H1 (cell line): ENCODE data around the gene ADGRL3. TPM values are rescaled to one million over a fixed set of nuclear protein-coding genes. Genes with fewer than 3 reads are reported as not detected.

Experiments used
- BACH1 ChIP-seq: IDR thresholded peaks from 2 replicates; pipeline ENCODE4 v1.6.1; 2012; ENCODE audit warnings: low read length, improper control_type of control experiment
- BCL11A ChIP-seq, 2 experiments: IDR thresholded peaks; one replicate each; pipeline ENCODE4 v1.6.1; 2011; ENCODE audit warnings: low read depth in 2 of 2, low read length in 2 of 2, mild to moderate bottlenecking in 2 of 2
- BRCA1 ChIP-seq: IDR thresholded peaks from 2 replicates; pipeline ENCODE4 v1.6.1; 2012; ENCODE audit warnings: low read depth, low read length, improper control_type of control experiment
- CHD1 ChIP-seq: IDR thresholded peaks from 2 replicates; pipeline ENCODE4 v1.6.1; 2012; ENCODE audit warnings: low read depth, low read length, improper control_type of control experiment
- CHD2 ChIP-seq: IDR thresholded peaks from 2 replicates; pipeline ENCODE4 v1.6.1; 2012; ENCODE audit warnings: low read length, improper control_type of control experiment
- EP300 ChIP-seq, 2 experiments: IDR thresholded peaks; 1 replicate in 1 of 2; 2 replicates in 1 of 2; pipeline ENCODE4 v1.6.1; 2011 to 2012; ENCODE audit warnings: low read depth in 2 of 2, low read length in 2 of 2, mild to moderate bottlenecking in 2 of 2, borderline replicate concordance in 1 of 2, inconsistent platforms in 1 of 2, moderate library complexity in 1 of 2
- FOSL1 ChIP-seq: IDR thresholded peaks from 2 replicates; pipeline ENCODE4 v1.6.1; 2011; ENCODE audit warnings: mild to moderate bottlenecking, low read depth, low read length, moderate library complexity; ENCODE audit not compliant: insufficient read depth
- GTF2F1 ChIP-seq: IDR thresholded peaks from 2 replicates; pipeline ENCODE4 v1.6.1; 2012; ENCODE audit warnings: low read depth, low read length, improper control_type of control experiment, borderline replicate concordance
- HDAC2 ChIP-seq, 2 experiments: fragments of 300-600 bp in 1 of 2; sonication (generic) in 1 of 2; IDR thresholded peaks; 2 replicates each; pipeline ENCODE4 v1.6.1; 2011 to 2012; ENCODE audit warnings: low read depth in 2 of 2, low read length in 2 of 2, mild to moderate bottlenecking in 2 of 2, moderate library complexity in 2 of 2, borderline replicate concordance in 1 of 2, inconsistent platforms in 1 of 2
- RFX5 ChIP-seq: IDR thresholded peaks from 2 replicates; pipeline ENCODE4 v1.6.1; 2011; ENCODE audit warnings: low read depth, low read length, improper control_type of control experiment, borderline replicate concordance
- RXRA ChIP-seq: IDR thresholded peaks from 2 replicates; pipeline ENCODE4 v1.6.1; 2011; ENCODE audit warnings: low read depth, mild to moderate bottlenecking, low read length, moderate library complexity; ENCODE audit not compliant: insufficient read depth
- polyA plus RNA-seq, 7 experiments: library from polyadenylated mRNA; depleted of rRNA in 3 of 7; stranded (reverse) in 5 of 7; unstranded in 2 of 7; fragments of >200 nt in 5 of 7; fragments of 200-250 nt in 2 of 7; gene quantifications; 1 replicate in 5 of 7; 2 replicates in 1 of 7; 4 replicates in 1 of 7; pipeline versions ENCODE4 v1.2.1 to v1.2.3, GENCODE V29; 2011 to 2013; ENCODE audit warnings: missing spikeins in 2 of 7, mixed read lengths in 2 of 7
- total RNA-seq: library from RNA; stranded (reverse); fragmentation: NEBNext Ultra II Directional; extraction: Animal tissue kit (Norgen Biotek cat#: 25700); gene quantifications from 2 replicates; pipeline ENCODE4 v1.2.1, GENCODE V29; 2021
- TF ChIP-seq, protein P1 (sequence below): fragments of 300-600 bp; sonication (generic); IDR thresholded peaks from 2 replicates; pipeline ENCODE4 v1.7.1; 2012; ENCODE audit warnings: low read length, moderate library complexity, mild to moderate bottlenecking, inconsistent platforms; ENCODE audit not compliant: insufficient replicate concordance

Gene ADGRL3
- total and polyA plus RNA-seq, 2 of the 8 experiments (the other 6 are each of a cell fraction or from before 2014, with no cell fraction given) = 6.6 to 13.0 TPM

DNA sequence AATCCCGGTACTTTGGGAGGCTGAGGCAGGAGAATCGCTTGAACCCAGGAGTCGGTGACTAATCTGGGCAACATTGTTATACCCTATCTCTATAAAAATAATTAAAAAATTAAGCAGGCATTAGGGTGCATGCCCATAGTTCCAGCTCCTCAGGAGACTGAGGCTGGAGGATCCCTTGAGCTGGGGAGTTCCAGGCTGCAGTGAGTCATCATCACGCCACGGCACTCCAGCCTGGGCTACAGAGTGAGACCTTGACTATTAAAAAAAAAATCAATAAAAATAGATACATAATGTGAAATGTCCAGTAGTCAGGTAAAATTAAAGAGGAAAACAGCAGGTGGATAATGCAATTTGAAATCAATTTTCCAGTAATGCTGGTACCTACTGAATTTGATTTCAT, 14.6 kb downstream of the ADGRL3 start (continued):
- TF ChIP-seq, protein P1, sequence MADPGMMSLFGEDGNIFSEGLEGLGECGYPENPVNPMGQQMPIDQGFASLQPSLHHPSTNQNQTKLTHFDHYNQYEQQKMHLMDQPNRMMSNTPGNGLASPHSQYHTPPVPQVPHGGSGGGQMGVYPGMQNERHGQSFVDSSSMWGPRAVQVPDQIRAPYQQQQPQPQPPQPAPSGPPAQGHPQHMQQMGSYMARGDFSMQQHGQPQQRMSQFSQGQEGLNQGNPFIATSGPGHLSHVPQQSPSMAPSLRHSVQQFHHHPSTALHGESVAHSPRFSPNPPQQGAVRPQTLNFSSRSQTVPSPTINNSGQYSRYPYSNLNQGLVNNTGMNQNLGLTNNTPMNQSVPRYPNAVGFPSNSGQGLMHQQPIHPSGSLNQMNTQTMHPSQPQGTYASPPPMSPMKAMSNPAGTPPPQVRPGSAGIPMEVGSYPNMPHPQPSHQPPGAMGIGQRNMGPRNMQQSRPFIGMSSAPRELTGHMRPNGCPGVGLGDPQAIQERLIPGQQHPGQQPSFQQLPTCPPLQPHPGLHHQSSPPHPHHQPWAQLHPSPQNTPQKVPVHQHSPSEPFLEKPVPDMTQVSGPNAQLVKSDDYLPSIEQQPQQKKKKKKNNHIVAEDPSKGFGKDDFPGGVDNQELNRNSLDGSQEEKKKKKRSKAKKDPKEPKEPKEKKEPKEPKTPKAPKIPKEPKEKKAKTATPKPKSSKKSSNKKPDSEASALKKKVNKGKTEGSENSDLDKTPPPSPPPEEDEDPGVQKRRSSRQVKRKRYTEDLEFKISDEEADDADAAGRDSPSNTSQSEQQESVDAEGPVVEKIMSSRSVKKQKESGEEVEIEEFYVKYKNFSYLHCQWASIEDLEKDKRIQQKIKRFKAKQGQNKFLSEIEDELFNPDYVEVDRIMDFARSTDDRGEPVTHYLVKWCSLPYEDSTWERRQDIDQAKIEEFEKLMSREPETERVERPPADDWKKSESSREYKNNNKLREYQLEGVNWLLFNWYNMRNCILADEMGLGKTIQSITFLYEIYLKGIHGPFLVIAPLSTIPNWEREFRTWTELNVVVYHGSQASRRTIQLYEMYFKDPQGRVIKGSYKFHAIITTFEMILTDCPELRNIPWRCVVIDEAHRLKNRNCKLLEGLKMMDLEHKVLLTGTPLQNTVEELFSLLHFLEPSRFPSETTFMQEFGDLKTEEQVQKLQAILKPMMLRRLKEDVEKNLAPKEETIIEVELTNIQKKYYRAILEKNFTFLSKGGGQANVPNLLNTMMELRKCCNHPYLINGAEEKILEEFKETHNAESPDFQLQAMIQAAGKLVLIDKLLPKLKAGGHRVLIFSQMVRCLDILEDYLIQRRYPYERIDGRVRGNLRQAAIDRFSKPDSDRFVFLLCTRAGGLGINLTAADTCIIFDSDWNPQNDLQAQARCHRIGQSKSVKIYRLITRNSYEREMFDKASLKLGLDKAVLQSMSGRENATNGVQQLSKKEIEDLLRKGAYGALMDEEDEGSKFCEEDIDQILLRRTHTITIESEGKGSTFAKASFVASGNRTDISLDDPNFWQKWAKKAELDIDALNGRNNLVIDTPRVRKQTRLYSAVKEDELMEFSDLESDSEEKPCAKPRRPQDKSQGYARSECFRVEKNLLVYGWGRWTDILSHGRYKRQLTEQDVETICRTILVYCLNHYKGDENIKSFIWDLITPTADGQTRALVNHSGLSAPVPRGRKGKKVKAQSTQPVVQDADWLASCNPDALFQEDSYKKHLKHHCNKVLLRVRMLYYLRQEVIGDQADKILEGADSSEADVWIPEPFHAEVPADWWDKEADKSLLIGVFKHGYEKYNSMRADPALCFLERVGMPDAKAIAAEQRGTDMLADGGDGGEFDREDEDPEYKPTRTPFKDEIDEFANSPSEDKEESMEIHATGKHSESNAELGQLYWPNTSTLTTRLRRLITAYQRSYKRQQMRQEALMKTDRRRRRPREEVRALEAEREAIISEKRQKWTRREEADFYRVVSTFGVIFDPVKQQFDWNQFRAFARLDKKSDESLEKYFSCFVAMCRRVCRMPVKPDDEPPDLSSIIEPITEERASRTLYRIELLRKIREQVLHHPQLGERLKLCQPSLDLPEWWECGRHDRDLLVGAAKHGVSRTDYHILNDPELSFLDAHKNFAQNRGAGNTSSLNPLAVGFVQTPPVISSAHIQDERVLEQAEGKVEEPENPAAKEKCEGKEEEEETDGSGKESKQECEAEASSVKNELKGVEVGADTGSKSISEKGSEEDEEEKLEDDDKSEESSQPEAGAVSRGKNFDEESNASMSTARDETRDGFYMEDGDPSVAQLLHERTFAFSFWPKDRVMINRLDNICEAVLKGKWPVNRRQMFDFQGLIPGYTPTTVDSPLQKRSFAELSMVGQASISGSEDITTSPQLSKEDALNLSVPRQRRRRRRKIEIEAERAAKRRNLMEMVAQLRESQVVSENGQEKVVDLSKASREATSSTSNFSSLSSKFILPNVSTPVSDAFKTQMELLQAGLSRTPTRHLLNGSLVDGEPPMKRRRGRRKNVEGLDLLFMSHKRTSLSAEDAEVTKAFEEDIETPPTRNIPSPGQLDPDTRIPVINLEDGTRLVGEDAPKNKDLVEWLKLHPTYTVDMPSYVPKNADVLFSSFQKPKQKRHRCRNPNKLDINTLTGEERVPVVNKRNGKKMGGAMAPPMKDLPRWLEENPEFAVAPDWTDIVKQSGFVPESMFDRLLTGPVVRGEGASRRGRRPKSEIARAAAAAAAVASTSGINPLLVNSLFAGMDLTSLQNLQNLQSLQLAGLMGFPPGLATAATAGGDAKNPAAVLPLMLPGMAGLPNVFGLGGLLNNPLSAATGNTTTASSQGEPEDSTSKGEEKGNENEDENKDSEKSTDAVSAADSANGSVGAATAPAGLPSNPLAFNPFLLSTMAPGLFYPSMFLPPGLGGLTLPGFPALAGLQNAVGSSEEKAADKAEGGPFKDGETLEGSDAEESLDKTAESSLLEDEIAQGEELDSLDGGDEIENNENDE = no peak
- TF ChIP-seq RFX5 (no peak), CHD2 (no peak), FOSL1 (no peak), GTF2F1 (no peak), BCL11A (IDR thresholded peaks at IDR 0.05; ENCODE audit: low read depth in 2 of 2, low read length in 2 of 2) (no peak), CHD1 (no peak), EP300 (IDR thresholded peaks at IDR 0.05; ENCODE audit: borderline replicate concordance in 1 of 2, low read depth in 2 of 2, low read length in 2 of 2) (no peak), BRCA1 (no peak), BACH1 (no peak), RXRA (no peak), HDAC2 (IDR thresholded peaks at IDR 0.05; ENCODE audit: borderline replicate concordance in 1 of 2, low read depth in 2 of 2, low read length in 2 of 2) (no peak)
